GM19023 (cell line): ENCODE data around the gene STK39.

ENCODE experiments used
- ATAC-seq: cut with Tn5 transposase; IDR thresholded peaks from one replicate; pipeline ENCODE4 v1.9.1; 2021; ENCODE audit warnings: mild to moderate bottlenecking, moderate library complexity; ENCODE audit not compliant: unreplicated experiment

STK39 gene

DNA sequence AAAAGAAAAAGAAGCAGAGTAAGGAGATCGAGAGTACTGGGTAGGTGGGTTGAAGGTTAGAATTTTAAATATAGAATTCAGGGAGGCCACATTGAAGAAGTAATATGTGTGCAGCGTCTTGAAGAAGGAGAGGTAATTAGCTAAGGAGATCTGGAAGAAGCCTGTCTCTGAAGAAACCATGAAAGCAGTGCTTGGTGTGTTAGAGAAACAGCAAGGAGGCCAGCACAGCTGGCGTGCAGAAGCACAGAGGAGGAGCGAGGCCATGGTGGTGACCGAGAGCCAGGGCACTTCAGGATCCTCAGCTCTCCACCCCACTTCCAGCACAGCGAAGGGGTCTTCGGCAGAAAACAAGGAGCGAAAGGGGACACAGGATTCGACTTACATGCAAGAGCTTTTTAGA, 305.8 kb downstream of the STK39 start:
- no peak for ATAC-seq

DNA sequence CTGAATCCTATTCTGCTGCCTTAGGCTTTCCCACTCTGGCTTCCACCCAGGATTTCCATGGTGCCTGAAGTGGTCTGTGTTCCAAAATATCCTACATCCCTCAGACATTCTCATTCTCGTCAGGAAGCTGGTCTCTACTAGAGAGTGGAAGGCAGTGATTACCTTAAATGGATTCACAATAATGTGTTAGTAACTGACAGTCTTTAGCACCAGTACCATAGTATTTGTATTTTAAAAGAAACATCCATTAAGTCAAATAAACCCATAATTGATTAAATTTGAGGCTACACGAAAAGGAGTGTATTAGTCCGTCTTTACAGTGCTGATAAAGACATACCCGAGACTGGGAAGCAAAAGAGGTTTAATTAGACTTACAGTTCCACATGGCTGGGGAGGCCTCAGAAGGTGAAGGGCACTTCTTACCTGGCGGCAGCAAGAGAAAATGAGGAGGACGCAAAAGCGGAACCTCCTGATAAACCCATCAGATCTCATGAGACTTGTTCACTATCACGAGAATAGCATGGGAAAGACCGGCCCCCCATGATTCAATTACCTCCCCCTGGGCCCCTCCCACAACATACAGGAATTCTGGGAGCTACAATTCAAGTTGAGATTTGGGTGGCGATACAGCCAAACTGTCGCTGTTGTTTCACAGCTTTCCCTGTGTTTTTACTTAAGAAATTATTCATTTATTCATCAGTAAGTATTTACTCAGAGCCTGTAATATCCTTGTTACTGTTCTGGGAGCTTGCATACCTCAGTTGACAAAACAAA, 306.5 kb downstream of the STK39 start:
- ATAC-seq = no peak

DNA sequence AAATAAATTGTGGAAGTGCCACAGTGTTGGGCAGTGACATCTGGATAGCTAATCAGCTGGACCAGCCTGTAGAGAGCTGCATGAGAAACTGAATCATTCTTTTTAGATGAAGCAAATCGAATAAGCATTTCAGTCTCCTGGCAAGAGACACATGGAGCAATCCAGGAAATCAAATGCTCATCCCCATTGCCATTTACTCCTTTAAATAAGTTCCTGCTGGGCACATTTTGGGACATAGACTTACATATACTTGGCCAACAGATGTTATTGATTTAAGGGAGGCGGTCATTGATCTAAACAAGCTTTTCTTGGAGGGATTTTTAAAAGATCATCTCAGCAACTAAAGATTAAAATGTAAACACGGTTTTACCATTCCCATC, 307.1 kb downstream of the STK39 start:
- ATAC-seq = no peak

DNA sequence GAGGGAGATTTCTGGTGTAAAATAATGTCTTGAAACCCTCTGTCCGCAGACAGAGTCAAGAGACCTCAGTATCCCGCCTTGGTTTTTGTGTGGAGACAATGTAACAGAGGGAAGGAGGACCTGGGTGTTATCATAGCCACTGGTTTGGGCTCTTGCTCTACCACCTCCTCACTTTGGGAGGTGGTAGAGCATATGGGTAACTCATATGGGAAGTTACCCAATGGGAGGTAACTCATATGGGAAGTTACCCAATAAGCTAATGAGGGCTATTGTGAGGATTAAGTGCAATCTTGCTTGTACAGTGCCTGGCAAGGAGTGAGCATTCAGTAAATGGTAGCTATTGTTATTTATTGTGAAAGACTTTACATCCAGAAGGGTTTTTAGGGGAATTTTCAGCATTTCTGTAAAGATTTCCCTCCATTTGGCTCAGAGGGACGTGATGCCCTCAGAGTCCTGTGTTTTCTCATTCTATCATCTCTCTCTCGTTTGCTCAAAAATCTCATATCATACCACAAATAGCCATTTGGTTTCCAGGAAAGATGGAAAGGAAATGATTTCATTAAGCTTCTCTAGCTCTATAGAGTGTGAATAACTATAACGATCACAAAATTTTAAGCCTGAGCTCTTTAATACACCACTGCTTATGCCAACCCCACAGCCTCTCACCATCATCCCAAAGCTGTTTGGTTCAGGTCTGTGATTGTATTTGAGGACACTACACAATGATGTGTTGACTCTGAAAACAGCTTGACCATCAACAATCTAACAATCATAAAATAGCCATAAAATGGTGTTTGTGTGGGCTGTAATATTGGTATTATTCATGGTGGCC, 307.7 kb downstream of the STK39 start:
- ATAC-seq = no peak

DNA sequence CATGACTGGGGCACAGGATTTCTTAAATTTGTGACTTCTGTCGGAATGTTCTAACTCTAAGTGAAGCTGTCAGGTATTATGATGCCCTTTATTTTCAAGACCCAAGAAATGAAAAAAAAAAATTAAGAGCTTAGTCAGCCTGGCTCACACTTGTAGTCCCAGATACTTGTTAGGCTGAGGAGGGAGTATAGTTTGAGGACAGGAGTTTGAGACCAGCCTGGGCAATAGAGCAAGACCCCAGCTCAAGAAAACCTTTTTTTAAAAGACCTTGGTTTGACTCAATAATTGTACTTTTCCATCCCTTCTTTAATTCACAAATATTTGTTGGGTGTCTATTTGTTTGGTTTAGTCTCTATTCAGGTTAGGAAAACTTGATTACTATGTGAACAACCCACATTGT, 310.0 kb downstream of the STK39 start:
- no peak for ATAC-seq

DNA sequence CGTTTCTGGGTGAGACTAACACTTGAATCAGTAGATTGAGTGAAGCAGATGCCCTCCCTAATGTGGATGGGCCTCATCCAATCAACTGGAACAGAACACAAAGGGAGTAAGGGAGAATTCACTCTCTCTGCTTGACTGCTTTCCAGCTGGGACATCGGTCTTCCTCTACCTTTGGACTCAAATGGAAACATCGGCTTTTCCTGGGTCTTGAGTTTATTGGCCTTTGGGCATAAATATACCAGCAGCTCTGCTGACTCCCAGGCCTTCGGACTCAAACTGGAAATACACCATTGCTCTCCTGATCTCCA, 311.6 kb downstream of the STK39 start:
- ATAC-seq = no peak

DNA sequence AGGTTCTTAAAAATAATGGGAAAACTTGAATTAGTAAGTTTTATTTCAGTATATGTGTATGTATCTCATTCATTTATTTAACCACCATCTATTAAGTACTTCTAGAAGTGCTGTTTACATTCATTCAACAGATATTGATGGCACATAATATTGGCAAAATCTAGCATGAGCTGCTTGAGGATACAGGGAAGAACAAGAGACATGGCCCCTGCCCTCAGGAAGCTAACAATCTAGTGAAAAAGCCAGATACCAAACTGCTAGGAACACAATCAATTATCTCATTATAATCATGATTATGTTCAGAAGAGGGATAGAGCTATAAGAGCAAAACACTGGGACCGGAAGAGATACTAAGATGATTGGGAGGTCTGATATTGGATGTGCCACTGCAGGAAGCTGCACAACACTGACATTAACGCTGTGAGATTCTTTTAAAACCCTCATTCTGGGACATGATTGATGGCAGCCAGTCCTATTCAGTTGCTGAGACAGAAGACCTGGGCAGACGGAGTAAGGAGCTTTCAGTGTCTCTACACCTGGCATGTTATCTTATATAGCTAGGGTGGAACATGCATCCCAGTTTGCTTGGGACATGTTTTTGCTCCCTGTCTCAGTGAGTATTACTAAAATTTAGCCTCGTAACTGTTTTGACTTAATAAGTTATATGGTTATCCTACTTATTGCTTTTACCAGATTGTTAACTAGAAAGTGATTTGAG, 314.1 kb downstream of the STK39 start:
- ATAC-seq = no peak

DNA sequence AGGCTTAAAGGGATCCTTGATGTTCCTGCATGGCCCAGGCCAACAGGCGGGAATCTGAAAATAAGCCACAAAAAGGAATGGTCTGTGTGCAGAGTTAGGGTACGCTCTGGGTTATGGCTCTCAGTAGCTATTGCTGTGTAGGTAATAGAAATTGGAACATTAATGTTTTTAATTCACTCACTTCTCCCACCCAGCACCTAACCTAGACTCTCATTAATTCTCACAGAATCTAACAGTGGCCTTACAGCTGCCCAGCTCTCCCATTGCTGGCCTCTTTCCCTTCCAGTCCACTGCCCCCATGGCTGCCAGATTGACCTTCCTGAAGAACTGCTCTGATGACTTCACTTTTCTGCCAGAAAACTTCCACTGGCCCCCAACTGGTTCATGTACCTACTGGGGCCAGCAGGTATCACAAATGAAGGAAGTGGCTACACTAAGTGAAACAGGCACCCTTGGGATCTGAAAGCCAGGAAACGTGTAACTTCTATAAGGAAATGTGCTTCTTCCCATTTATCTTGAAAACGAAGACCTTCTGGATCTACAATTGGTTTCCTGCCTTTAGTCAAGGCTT, 315.2 kb downstream of the STK39 start:
- ATAC-seq = no peak

DNA sequence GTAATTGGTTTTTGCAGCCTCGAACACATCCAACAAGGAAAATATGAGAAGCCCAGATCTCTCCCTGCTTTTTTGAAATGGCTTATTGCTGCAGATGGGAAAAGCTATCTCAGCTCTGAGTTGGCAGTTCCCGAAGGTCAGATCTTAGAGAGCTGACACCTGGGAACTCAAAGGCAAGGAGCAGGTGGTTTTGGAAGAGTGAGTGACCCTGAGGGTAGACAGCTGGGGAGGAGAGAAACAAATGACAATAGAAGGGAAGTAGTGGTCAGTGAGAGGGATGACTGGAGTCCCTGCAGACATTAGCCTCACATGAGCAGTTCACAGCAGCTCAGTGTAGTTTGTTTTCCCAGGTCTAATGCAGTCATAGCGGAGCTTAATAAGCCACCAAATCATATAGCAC, 317.9 kb downstream of the STK39 start:
- ATAC-seq = no peak

DNA sequence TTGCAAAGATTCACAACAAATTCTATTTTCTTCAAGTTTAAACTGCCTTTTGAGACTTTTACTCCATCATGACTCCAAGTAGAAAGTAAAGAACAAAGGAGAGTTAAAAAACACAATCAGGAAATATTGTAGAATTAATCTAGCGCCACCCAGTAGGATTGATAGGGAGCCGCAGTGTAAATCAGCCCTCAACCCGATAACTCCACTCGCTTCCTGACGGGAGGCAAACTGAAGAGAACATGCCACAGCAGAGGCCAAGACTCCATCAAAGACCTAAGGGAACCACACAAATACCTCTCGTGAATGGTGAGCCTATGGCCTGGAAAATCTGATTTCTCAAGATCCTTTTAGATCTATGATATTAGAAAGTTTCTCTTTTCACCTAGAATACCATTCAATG, 319.0 kb downstream of the STK39 start:
- ATAC-seq = no peak

DNA sequence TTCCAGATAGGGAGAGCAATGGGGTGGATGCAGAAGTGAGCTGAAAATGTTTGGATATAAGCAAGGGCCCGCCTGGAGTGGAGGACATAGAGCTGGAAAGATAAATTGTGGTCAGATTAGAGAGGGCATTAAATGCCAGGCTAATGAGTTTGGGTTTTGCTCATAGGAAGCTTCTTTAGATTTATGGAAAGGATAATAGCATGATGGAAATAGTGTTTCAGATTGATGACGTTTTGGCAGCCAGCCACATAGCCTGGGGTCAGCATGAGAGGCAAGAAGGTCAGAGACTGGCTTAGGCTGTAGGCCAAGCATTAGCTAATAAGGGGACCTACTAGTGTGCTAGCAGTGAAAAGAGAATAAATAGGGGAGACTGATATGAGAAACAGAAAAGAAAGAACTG, 321.6 kb downstream of the STK39 start:
- ATAC-seq = no peak

DNA sequence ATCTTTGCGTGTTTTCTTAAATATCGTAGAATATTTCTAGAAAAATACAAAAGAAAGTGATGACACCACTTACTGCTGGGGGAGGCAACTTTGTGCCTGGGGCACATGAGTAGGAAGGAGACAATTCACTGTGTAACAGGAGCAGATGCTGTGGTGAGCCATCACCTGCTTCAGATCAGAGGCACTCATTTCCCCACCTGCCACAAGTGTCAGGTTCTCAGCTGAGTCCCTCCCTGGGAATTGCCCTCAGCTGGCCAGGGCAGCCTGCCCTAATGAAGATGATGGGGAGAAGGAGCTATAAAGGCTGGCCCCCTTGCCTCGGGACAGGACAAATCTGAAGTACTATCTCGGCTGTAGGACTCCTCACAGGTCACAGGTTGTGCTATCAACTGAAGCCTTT, 322.8 kb downstream of the STK39 start:
- ATAC-seq = no peak

DNA sequence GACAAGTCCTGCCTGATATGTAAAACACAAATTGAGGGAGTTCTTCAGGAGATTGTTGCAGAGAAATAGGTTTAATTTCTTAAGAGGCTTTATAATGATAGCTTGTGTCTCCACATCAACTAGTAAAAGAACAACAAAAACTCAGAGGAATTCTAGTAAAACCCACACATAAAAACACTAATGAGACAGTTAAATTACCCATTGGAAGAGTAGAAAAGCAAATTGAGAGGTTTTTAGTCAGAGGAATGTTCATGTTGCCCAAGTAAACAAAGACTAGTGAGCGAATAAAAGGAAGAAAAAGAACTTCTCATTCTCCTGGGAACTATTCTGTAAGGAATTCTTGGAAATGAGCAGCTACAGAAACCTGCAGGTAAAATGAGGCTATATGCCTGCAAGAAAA, 330.6 kb downstream of the STK39 start:
- ATAC-seq = no peak

DNA sequence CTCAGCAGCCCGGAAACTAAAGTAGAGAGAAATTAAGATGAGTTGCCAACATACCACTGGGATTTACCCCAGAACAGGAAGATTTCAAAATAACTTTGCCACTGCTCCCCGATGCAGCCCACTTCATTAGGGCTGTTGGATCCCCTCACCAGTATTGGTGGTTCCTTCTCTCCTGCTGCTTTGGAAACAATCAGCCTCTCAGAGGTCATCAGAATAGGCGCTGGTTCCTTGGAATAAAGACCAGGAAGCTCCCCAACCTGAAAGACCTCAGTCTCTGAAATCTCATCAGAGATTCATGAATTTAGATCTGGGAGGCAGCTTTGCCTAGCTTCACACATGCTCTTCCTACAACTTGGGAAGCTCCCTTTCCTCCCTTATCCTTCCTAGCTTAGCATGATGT, 332.4 kb downstream of the STK39 start:
- ATAC-seq = no peak

DNA sequence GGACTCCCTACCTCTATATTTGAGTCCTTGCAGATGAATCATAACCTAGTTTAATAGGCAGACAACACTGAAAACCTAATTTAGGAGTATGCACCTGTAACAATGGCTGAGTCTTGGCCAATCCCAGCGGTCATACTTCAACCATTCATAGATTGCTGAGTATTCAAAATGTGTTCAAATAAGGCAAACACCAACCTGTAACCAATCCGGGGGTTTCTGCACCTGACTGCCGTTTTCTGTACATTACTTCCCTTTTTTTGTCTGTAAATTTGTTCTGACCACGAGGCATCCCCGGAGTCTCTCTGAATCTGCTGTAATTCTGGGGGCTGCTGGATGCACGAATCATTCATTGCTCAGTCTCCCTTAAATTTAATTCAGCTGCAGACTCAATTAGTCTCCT, 338.6 kb downstream of the STK39 start:
- no peak for ATAC-seq

DNA sequence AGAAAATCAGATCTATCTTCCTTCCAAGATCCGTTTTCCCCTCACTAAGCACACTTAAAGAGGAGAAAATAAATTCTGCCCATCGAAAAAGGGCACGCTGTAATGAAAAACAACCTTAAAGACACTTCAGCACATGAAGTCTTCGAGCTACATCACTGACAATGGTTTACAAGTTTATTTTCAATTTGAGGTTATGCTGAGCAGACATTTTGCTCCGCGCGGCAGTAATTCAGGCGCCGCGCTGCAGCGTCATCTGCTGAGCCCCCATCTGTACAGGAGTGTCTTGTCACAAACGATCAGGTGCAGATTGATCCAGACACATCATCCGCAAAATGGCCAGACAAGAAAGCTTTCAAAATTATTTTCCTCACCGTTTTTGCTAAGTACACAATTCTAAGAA, 341.7 kb downstream of the STK39 start:
- ATAC-seq = no peak
